ENCODE results near the gene SLC15A3.

Gene SLC15A3

DNA sequence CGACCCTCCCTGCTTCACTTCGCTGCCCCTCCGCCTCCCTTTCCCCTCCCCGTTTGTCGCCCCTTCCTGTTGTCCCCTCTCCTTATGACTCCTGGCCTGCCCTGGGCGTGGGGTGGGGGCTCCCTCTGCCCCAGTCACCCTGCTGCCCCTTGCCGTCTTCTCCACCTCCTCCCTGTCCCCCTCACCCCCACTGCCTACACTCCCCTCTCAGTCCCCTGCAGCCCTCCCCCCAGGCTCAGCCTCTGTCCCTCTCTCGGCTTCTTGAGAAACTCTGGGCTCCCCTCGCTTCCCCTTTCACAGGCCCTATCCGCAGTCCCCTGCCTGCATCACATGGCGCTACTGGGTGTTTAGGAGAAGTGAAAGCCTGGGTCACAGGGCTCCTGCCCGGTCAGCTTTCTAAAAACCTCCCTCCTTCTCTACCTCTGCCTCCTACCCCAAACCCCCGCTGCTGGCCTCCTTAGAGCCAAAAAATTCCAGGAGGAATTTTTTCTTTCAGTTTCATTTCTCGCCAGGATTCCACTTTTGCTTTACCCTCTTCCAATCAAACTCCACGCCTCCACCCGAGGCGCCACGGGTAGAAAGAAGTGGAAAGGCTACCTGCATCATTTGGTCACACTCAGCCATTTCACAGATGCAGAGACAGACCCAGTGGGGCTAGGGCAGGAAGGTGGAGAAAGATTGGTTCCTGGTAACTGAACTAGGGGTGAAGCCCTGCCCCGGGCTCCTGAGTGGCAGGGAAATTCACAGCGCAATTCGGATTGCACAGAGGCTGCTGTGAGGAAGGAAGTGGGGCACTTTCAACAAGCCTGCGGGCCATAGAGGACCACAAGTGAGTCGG is at the start of gene SLC15A3:
TSS of gene SLC15A3 (minus strand) at position 273 of the 838 bp plus-strand sequence. CDS start 625 bp downstream, outside the sequence.
- peak in 26 of 51 donors; percentile 10 to 63 (median 36) for DNase-seq

DNA sequence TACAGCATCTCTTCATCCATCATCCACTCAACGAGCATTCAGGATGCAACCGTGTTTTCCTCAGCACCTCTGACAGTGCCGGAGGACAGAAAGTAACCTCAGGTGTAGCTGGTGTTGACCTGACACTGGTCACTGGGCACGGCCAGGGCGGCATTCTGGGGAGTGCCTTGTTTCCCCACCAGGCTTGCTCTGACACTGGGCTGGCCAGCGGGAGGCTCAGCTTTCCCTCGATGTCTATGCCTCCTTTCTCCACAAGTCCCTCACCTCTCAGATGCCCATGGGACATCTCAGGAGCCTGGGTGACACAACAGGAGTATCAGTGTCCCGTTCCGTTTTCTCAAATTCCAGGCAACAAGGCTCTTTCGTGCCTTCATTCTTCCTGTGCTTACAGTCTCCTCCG is 48.5 kb upstream of the SLC15A3 start:
- DNase-seq: no peak

DNA sequence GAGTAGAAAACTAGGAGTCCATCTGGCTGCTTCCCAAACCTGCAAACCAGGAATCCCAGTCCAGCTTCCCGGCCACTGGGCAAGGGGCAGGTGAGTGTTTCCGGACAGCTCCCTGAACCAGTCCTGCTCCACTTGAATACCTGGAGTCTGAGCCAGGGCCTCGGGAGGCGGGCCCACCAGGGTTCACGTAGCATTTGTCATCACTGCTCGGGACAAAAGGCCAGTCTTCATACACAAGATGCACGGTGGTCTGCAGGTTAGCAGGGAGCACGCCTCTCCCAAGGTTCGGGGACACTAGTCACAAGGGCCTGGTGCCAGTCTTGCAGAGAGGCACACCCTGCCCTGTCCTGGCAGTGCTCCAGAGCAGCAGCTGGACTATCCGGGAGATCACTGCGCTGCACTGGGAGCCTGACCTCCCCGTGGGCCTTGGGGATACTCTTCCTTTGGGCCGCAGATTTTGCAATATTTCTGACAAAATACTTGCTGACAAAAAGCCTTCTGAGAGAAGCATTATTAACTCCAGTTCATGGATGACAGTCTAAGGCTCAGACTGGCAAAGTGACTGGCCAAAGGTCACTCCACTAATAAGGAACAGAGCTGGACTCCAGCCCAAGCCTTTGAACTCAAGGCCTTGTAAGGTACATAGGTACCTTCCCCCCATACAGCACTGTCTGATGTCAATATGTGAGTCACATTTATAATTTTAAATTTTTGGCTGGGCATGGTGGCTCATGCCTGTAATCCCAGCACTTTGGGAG is 44.6 kb upstream of the SLC15A3 start:
- DNase-seq: no peak

DNA sequence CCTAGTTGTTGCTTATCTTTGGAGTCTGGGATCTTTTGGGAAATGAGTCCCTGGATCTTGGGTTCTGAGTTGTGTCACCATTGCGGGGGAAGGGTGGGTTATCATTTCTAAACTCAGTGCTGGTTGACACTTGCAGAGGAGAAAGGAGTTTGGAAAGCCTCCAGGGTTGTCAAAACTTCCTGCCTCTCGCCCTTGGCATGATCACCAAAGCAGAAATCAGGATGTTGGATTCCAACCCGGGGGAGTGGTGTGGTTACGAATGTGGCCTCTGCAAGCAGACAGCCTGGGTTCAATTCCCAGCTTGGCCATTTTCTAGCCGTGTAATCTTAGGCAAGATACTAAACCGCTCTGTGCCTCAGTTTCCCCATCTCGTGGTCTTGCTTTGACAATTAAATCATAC is 43.8 kb upstream of the SLC15A3 start:
- DNase-seq: no peak

DNA sequence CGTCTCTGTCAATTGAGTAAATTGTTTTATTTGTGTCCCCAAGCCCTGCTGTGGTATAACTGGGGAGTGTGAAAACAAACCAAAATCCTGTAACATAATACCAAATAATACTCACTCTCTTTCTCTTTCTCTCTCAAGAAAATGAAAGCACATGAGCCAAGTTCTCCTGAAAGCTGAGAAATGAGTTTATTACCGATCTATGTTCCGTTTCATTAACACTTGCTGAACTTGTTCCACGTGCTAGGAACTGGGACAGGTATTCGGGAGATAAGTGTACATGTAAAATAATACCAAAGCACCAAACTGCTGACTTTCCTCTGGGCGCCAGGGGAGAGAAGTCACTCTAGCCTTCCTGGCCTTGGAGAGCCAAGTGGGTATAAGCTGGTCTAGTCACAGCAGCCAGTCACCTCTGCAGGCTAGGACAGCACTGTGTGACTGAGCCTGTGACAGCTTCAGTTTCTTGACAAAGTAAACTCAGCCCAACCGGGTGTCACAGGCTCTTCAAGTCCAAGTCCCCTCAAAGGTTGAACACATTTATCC is 42.6 kb upstream of the SLC15A3 start:
- DNase-seq: no peak

DNA sequence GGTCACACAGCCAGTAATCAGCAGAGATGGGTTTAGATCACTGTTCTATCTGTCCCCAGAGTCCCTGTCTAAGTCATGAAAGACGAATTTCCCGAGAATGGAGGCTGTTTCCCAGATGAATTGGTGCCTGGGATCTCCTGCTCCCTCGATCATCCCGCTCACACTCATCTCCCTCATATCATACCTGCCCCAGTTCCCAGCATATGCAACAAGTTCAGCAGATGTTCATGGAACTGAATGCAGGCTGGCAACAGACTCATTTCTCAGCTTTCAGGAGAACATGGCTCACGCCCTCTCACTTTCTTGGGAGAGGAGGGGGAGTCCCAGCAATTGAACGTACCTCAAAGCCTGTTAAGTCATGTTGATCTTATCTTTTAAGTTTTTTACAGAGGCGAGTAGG is 41.6 kb upstream of the SLC15A3 start:
- no peak for DNase-seq

DNA sequence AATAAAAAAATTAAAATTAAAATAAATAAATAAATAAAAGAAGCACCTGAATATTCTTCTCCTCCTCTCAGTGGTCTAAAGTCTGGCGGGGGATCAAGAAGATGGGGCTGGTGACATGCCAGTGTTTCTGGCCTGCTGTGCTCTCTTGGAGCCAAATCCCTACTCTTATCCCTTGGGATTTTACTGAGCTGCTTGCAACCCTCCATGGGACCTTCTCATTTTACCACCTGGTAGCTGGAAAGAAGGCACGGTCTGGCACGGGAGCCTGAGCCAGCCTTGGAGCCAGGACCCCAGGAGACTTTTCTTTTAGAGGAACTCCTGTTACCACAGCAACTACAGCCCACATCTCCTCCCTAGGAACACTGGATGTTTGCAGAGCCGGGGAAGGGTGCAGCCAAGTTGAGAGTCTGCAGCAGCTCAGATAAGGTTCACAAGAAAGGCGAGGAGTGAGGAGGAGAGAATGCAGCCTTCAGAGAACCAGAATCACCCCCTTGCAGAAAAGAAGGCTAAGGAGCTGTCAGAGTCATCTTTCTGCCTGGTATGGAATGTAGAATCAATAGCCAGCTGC is 41.0 kb upstream of the SLC15A3 start:
- peak in 1 of 51 donors; percentile 22 for DNase-seq

DNA sequence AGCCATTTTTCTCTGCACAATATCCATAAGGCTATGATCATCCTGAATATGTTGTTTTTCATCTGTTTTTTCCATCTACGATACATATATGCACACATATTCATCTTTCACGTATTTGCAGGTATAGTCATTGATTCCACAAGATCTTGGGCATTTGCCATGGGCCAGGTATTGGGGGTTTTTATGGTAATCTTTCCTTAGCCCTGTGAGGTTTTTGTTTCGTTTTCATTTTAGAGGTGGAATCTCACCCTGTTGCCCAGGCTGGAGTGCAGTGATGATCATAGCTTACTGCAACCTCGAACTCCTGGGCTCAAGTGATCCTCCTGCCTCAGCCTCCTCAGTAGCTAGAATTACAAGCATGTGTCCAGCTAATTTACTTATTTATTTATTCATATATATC is 39.5 kb upstream of the SLC15A3 start:
- DNase-seq: no peak

DNA sequence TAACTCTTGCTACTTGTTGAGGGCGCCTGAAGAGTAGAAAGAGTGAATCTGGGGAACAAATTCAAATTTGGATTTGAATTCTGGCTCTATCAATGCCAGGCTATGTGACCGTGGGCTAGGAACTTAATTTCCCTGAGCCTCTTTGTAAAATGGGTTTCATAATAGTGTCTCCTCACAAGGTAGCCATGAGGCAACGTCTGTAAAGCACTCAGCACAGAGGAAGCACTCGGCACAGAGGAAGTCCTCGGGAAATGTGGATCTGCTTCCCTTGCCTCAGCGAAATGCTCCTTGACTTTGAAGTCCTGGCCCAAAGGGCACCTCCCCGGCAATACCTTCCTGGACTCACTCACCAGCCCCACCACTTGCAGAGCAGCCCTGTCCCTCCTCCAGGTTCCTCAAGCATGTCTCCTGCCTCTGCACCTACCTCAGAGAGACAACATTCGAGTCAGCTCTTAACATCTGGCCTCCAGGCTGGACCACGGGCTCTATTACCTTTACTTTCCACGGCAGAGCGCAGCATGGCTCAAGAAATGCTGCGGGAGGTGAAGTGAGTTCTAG is 37.2 kb upstream of the SLC15A3 start:
- no peak for DNase-seq

DNA sequence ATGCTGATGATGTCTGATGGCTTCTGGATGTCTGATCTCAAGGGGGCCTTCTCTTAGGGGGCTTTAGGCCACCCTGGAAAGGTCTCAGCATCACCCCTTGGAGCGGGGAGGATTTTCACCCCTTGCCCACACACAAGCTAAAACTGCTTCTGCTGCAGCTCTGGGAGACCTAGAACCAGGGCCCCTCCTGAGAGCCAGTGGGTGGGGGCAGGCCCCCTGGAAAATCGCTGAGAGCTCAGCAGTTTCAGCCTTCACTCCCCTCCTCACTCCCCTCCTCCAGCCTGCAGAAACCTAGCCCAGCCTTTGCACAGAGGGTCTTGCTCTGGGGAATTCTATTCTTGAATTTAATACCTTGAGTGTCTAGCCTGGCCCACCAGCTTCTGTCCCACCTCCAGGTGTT is 36.7 kb upstream of the SLC15A3 start:
- DNase-seq: no peak

DNA sequence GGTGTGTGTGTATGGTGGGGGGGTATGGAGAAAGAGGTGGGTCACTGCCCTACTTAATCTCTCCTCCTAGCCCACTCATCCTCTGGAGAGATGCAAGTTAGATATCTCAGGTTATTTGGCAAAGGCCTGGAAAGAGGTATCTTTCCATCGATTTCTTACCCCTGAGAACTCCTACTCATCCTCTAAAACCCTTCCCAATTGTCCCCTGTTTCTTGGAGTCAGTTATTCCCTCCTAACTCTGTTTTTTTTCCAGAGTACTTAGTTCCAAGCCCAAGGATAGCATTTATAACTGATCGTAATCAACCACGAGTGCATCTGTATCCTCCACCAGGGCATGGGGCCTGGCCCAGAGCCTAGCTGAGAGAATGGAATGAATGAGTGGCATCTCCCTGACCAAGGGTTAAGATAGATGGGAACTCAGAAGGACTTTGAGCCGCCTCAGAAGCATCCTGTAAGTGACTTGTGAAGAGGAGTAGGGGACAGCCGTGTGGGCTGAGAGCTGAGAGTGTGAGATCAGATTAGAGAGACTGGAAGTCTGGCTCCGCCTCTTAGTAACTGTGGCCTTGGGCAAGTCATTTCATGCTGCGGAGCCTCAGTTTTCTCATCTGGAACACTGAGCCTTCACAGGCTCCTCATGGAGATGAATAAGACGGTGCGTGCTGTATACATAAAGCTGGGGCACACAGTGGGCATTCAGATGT is 35.8 kb upstream of the SLC15A3 start:
- DNase-seq: no peak

DNA sequence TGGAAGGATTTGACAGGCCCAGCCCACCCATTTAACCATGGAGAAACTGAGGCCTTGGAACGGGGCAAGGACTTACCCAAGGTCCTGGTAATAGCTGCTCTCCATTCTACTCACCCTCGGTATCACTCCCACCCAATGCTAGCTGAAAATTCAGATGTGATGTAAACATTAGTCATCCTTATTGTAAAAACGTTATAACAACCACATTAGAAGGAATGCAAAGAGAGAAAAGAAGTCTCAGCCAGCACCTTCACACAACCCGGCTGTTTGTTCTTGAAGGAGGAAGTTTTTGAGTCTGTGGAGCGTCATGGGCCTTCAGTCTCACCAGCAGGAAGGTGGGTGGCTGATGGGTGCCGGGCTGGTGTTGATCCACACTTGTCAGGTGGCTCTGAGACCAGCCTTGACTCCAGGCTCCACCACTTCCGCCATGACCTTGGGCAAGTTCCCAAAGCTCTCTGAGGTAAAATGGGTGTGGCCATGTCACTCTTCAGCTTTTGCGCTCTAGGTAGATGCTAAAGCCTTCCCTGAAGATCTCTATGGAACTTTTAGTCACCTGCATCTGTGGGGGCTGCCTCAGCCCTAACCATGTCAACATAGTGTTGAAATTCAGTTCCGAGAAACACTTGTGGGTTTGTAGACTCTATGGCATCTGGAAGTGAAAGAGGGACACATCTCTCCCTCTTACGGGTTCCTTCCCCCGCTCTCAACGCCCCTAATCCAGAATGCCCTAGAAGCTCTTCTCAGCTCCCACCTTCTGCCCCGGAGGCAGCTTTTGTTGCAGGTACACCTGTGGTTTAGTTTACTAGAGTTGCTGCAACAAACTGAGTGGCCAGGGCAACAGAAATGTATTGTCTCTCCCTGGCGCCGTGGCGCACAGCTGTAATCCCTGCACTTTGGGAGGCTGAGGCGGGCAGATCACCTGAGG is 34.3 kb upstream of the SLC15A3 start:
- DNase-seq: peak in 1 of 51 donors; percentile 41

DNA sequence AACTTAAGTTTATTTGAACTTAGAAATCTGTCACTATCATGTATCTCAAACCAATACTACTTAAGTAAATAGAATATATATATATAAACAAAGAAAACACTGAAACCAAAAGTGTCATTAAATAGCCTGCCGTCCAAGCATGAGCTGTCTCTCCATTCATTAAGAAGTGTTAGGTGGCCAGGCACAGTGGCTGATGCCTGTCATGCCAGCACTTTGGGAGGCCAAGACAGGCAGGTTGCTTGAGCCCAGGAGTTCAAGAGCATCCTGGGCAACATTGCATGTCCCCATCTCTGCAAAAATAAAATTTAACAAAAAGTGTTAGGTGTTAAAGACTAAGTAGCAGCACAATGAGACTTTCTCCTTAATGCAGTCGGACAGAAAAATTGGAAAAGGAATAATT is 33.5 kb upstream of the SLC15A3 start:
- no peak for DNase-seq

DNA sequence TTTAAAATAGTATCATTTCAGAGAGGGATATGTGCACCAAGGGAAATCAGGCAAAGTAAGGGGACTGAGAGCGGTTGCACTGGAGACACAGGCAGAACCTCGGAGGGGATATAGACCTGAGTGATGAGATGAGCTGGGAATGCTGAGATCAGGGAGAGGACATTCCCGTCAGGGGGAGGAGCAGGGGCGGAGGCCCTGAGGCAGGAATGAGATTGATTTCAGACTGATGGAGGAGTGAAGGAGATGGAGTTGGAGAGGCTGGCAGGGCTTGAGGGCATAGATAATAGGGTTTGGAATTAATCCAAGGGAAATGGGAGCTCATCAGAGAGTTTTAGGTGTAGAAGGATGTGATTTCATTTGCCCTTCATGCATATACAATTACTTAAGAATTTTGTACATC is 32.7 kb upstream of the SLC15A3 start:
- no peak for DNase-seq

DNA sequence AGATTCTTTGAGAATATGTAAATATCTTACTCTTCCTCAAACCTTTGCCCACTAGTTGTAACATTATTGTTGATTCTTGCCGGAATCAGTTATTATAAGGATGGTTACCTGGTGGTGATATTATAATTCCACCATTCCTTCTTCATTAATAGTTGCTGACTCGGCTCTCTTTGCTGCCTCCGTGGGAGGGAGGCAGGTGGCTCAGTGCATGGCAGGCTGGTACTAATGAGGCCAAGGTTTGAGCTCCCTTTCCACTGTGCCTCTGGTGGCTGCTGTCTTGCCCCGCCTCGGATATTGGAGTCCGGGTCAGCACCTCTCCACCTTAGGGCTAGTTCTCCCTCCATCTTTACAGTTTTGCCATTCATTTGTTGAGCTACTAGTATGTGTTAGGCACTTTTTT is 32.2 kb upstream of the SLC15A3 start:
- DNase-seq: no peak

DNA sequence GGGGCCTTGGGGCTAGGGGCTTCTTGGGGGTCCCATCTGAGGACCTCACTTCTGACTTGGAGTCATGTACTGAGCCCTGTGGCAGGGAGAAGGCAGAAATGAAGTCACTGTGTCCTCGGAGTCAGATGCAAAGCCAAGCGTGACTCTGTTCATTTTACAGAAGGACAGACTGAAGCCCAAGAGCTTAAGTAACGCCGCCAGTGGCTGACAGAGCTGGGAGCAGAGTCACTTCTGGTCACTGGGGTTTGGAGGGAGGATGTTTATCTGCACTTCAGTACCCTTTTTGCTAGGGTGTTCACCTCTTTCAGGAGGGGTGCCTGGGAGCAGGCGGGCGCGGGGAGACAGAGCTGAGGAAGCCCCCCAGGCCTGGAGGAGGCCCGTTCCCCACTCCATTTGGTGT is 30.2 kb upstream of the SLC15A3 start:
- no peak for DNase-seq

DNA sequence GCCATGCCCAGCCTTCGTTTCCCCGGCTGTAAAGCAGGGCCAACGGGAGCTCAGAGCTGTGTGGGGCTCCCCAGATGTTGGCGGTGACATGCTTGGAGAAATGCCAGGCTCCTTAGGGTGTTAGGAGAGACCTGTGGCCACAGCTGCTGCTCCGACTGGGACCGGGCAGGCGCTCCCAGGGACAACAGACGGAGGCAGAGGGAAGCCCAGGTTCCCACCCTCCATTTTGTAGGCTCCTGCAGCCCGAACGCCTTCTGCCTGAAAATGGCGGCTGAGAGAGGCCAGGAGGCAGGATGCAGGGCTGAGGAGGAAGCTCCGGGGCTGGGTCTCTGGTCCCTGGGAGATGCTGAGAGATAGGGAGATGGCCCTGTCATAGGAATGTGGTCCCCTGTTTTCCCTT is 29.5 kb upstream of the SLC15A3 start:
- no peak for DNase-seq

DNA sequence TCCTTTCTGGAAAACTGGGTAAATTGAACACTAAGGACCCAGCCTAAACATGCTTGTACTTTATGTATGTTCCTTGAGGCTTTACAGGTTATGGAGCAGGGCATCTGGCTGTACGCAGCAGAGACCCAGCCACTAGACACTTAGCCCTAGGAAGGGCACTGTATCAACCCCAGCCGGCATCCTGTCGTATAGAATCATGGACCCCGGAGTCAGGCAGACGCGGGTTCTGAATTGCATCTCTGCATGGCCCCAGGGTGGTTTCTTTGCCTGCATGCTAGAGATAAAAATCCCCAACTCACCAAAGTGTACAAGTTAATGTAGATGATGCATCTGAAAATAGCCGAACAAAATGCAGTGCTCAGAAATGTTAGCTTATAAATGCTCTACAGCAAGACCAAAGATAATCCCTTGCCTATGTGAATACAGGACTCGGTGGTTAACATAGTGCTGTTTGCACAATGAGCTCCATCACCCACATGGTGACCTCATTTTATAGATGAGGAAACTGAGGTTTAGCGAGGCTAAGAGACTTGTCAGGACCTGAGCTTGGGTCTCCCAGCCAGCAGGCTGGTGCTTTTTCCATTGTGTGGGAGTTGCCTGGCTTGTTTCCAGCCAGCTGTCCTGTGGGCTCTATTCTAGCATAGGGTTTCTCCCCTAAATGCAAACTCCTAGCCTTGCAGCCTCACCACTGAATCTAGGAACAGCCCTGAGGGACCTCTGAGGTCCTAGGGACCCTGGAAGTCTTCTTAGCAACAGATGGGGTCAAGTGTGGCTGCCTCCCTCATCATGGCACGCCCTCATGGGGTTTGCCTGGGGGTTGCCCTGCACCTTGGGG is 26.8 kb upstream of the SLC15A3 start:
- DNase-seq: no peak

DNA sequence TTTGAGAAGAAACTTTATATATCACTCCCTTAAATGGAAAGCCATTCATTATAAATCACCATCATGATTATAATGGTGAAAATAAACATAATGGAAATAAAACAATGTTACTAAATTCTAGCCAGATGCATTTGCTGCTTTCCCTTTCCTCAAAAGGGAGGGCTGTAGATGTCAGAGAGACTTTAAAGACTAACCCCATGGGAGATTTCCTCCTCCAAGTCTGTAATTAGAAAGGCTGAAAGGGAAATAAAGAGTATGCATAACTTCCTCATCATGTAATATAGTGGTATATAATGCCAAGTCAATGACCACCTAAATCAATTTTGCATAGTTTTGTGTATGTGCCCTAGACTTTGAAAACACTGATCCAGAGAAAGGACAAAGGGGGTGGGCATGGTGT is 25.9 kb upstream of the SLC15A3 start:
- DNase-seq: no peak
